HG02763 (cell line): ENCODE measurements around the gene NR3C2.

Source experiments
- ATAC-seq: cut with Tn5 transposase; IDR thresholded peaks from one replicate; pipeline ENCODE4 v1.9.1; 2021; ENCODE audit warnings: mild to moderate bottlenecking, moderate library complexity; ENCODE audit not compliant: unreplicated experiment

Gene NR3C2

GRCh38 chr4:148118179-148118578, 324.0 kb downstream of the NR3C2 start:
- no peak for ATAC-seq

- no peak for ATAC-seq
These were observed 325.2 kb downstream of the NR3C2 start for GRCh38 chr4:148116969-148117368.

- ATAC-seq: no peak
These were observed 325.9 kb downstream of the NR3C2 start for GRCh38 chr4:148116264-148116663.

GRCh38 chr4:148114436-148114835, 327.8 kb downstream of the NR3C2 start:
- no peak for ATAC-seq

- ATAC-seq: no peak
These were observed 329.8 kb downstream of the NR3C2 start for GRCh38 chr4:148112231-148112982.

- no peak for ATAC-seq
These were observed 332.0 kb downstream of the NR3C2 start for GRCh38 chr4:148110169-148110568.

GRCh38 chr4:148109216-148109615, 333.0 kb downstream of the NR3C2 start:
- no peak for ATAC-seq

GRCh38 chr4:148108766-148109165, 333.4 kb downstream of the NR3C2 start:
- ATAC-seq: no peak

GRCh38 chr4:148103597-148104355, 338.4 kb downstream of the NR3C2 start:
- ATAC-seq: no peak

- ATAC-seq: no peak
These were observed 340.4 kb downstream of the NR3C2 start for GRCh38 chr4:148101790-148102189.

- ATAC-seq: no peak
These were observed 341.0 kb downstream of the NR3C2 start for GRCh38 chr4:148101235-148101634.

GRCh38 chr4:148097801-148098200, 344.4 kb downstream of the NR3C2 start:
- no peak for ATAC-seq

GRCh38 chr4:148095346-148095923, 346.8 kb downstream of the NR3C2 start:
- no peak for ATAC-seq

GRCh38 chr4:148094149-148094548, 348.1 kb downstream of the NR3C2 start:
- no peak for ATAC-seq

GRCh38 chr4:148093065-148093464, 349.1 kb downstream of the NR3C2 start:
- ATAC-seq: no peak

GRCh38 chr4:148092316-148093014, 349.7 kb downstream of the NR3C2 start:
- ATAC-seq: no peak

- ATAC-seq: no peak
These were observed 350.3 kb downstream of the NR3C2 start for GRCh38 chr4:148091896-148092295.

GRCh38 chr4:148090503-148091476, 351.4 kb downstream of the NR3C2 start:
- no peak for ATAC-seq

GRCh38 chr4:148090029-148090428, 352.2 kb downstream of the NR3C2 start:
- ATAC-seq: no peak

GRCh38 chr4:148089624-148090023, 352.6 kb downstream of the NR3C2 start:
- no peak for ATAC-seq
